Stimulated activated CD4-positive, alpha-beta T cell treated with anti-CD3 and anti-CD28 coated beads, Interleukin-12 subunit alpha, Interleukin-12 subunit beta, amount 100 ng/mL, for 4 hours (primary cell): Measurements from ENCODE around the gene SPATA4.
"Not testable (repeated sequence)": the region's sequence is repeated elsewhere in the genome, so short reads cannot be mapped to it uniquely, and the experiment has no call there.

Source experiments
- DNase-seq: peaks from one replicate; pipeline ENCODE4 v3.0.0-alpha.2; 2020

SPATA4 gene

DNA sequence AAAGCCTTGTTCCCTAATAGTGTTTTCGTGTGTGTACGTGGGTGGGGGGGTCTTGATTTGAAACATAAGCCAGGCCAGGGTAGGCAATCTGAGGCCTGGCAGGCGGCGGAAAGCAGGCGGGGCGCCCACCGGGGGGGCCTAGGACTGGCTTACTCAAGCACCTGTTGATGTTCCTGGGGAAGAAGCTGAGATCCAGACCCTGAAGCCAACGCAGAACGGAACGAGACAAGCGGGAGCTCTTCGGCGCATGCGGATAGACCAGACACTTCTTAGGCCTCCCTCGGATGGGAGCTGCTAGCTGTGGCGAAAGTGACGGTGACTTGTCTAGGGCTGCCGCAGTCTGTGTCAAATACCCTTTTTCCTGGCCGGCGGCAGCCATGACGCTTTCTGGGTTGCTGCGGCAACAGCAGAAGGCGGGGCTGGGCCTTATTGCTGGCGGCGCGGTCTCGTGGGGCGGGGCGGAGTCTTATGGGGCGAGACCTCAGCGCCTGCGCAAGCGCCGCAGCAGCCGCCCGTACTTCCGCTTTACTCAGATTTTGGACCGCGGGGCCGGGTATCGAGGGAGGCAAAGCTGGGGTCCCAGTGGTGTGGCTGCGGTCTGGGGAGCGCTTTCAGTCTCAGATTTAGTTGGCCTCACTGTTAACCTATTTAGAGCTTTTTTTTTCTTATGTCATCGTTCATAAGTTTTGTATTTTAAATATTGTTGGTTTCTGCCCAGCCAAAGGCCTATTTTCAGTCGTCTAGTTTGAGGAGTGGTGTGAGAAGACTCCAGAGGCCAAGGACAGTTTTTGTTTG, at the start of gene SPATA4:
Gene SPATA4, minus strand, starts transcription at position 402 of the 795 bp plus-strand sequence. Its CDS starts 23 bp downstream, at position 379.
- peak; percentile 91 for DNase-seq

DNA sequence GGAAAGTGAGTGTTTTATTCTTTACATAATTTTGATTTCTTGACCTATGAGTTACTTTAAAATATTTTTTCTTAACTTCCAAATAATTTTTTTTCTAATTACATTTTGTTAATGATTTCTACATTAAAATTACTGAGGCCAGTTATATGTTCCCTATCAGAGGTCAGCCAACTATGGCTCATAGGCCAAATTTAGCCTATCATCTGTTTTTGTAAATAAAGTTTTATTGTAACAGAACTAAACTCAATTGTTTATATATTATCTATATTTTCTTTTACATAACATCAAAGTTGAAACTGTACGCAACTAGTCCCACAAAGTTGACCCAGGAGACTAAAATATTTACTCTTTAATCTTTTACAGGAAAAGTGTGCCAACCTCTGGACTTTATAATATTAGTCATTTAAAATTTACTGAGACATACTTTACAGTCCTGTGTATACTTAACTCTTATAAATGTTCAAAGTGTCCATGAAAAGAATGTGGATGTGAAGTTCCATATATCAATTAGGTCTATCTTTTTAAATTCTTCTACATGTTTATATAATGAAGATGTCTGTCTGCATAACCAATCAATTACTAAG, 47.5 kb upstream of the SPATA4 start:
- no peak for DNase-seq

- no peak for DNase-seq
Observed at GRCh38 chr4:176241703-176242102, 46.3 kb upstream of the SPATA4 start.

- no peak for DNase-seq
Observed at GRCh38 chr4:176238826-176239225, 43.4 kb upstream of the SPATA4 start.

GRCh38 chr4:176238157-176238610, 42.8 kb upstream of the SPATA4 start:
- DNase-seq, result no peak

DNA sequence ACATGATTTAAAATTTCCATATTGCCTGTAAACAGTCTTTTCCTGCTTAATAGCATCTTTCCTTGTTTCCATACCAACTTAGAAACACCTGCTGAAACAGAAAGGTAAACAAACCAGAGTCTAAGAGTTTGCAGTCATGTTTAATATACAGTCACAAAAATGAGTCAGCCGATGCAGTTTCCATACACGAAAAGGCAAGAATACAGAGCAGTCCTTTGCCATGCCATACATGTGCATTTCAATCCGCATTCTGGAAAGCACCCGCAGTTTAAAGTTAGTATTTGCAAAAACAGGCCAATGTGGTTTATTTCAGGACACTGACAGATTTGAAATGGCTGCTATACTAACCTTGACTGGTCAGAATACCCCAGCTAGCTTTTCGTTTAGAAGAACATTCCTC, 41.6 kb upstream of the SPATA4 start:
- no peak for DNase-seq

DNA sequence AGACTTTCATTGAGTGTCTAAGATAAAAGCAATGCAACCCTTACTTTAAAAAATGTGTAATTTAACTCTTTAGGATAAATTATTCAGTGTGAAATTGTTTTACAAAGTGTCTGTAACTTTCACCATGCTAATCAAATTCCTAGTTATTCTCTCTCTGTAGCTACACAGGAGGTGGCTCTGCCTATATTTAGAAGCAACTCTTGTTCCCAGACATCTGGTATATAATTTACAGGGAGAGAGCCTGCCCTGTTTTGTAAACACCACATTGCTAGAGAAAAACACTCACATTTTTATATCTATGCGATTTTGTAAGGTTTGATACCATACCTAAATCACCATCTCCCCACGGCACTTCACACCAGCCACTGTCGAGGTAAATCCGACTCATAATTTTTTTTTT, 35.5 kb upstream of the SPATA4 start:
- DNase-seq, result no peak

DNA sequence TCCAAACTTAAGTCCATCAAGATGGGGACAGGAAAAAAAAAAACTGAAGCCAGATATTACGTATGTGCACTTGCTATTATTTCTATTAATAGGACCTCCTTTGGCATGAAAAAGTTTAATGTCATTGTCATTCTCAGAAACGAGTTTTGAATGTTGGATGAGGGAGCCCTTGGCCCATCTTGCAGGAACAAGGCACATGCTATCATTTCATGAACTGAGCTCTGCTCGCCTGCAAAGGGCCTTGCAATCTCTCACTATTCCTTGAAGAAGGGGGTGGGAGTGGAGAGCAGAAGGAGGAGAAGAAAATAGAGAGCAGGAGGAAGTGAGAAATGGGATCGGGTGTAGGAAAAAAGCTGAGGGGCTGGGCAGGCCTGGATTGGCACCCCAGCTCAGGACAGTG, 34.3 kb upstream of the SPATA4 start:
- DNase-seq, result no peak

DNA sequence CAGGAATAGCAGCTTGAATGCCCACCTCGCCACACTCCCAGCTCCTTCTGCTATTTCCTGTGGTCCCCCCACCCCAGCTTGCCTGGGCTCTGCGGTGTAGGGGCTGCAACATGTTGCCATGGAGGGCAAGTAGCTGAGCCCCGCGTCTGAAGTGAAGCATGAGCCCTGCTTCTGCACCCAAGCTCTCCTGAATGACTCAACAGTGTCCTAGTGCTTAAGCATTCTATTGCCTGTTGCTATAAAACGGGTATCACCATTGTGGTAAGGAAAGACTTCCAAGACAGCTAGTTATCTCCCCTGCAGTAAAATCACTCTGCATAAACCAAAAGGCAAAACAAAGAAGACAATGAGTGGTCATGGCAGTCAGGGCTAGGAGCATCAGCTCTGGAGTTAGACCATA, 31.4 kb upstream of the SPATA4 start:
- no peak for DNase-seq

- DNase-seq, result no peak
Observed at GRCh38 chr4:176223561-176223960, 28.2 kb upstream of the SPATA4 start.

GRCh38 chr4:176222149-176222548, 26.8 kb upstream of the SPATA4 start:
- no peak for DNase-seq

DNA sequence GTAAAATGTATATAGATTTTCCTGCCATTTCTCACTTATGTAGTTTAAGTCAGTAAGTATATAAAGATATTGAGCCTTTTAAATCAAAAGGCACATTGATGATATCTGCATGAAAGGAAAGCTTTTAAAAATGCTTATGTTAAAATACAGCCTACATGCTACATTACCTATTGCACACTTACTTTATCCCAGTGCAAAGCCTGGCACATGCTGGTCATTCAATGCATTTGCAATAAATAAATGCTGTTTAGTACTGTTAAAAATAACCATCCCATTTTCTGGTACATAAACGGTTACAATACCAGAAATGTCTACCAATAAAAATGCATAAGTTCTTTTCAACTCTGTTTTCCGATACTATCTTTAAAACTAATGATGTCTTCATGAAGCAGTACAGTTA, 22.1 kb upstream of the SPATA4 start:
- no peak for DNase-seq

- not testable (repeated sequence) for DNase-seq
Observed at GRCh38 chr4:176212351-176212750, 17.0 kb upstream of the SPATA4 start.

GRCh38 chr4:176210579-176211296, 15.4 kb upstream of the SPATA4 start:
- no peak for DNase-seq

DNA sequence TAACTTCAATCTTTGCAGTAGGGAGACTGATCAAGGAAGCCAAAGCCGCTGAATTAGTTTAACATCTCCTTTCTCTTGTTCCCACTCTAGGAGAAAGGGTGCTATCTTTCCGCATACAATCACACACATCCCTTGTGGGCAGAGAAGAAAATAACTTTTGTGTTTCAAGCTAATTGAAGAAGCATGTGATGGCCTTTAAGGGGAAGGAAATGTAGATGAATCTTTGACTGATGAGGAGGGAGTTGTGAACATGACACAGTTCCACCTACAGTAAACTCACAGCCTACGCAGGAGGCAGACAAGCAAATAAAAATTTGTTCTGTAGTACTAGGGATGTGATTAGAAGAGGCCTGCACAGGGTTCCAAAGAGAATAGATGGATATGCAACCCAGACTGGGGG, 14.7 kb upstream of the SPATA4 start:
- DNase-seq, result no peak

DNA sequence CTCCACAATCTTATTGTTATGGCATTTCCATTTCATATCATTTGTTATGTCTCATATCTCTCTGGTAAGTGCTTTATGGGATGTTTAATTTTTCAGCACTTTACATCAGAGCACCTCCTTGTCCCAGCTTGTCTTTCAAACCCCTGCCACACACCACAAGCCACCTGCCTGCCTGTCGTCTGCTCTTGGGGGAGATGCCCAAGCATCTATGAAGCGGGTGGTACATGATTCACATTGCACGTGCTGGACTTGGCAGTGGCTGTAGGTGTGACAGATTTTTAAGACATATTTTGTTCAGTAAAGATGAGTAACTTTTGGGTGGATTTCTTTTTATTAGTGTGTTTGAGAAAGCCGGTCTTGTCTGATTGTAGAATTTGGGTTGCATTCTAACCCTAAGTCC, 14.2 kb upstream of the SPATA4 start:
- DNase-seq, result no peak

DNA sequence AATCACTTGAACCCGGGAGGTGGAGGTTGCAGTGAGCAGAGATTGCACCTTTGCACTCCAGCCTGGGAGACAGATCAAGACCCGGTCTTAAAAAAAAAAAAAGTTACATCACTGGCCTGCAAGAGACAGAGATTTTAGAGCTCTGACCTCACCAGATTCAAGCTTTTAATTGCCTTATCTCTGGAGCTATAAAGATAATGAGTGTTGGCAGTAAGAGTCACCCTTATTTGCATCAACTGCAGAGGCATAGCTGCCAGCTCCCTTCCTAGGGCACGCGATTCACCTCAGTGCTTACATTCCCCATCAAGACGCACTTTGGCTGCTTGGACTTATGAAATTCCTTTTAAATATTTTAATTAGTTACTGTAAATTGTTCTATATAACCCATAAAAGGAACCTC, 12.5 kb upstream of the SPATA4 start:
- no peak for DNase-seq

DNA sequence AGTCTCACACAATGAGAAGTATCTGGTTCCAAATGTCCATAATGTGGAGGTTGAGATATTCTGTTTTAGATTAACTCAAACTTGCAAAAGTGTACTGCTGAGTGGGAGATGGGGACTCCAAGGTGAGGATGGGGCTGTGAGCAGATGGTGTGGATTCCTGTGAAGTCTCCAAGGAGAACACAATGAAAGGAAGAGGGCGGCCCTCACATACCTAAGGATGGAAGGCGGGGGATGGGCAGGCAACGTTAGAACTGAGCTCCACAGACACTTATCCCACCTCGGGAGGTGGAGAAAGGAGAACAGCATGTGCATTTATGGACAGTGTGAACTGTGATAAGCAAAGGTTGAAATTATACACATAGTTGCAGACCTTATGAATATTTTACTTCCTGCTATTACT, 9.9 kb upstream of the SPATA4 start:
- no peak for DNase-seq

DNA sequence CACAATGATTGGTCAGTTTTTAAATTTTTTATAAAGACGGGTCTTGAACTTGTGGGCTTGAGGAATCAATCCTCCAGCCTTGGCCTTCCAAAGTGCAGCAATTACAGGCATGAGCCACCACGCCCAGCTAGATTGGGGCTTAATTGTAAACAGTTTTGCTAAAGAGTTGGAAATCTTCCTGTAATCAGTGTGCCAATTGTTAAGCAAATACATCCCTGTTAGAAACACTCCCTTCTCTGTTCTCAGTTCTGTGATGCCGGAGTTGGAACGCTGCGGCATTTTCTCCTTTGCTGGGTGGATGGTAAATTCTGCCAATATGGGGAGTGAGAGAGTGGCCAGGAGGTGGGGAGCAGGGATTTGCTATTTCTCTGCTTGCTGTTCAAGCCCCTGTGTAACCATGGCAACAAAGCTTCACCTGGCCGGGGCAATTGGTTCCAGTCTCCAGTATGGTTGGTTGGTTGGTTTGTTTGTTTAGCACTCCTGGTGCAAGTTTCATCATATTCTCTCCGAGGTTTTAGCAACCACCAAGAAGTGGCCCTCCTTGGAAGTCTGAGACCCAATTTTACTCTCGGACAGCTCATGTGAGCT, 3.0 kb upstream of the SPATA4 start:
- DNase-seq, result no peak

GRCh38 chr4:176193938-176194337, 1.4 kb downstream of the SPATA4 start:
- DNase-seq, result peak; percentile 22

- DNase-seq, result no peak
Observed at GRCh38 chr4:176193126-176193525, 2.3 kb downstream of the SPATA4 start.

- no peak for DNase-seq
Observed at GRCh38 chr4:176191974-176192373, 3.4 kb downstream of the SPATA4 start.
